Adipocyte (in vitro differentiated cells): ENCODE results near the gene ENHO.
A peak's percentile ranks its signal among the peaks of the same experiment; 100 is the strongest.

Experiments
- DNase-seq: peaks from one replicate; pipeline ENCODE4 v3.0.0-alpha.2; 2015; ENCODE audit warnings: low read depth
- H3K27me3 ChIP-seq: replicated peaks from 2 replicates; pipeline ENCODE4 v1.7.0; 2013; ENCODE audit warnings: mild to moderate bottlenecking, low read length, moderate library complexity; ENCODE audit not compliant: control insufficient read depth, insufficient read depth
- H3K36me3 ChIP-seq: 2 replicates; pipeline ENCODE4 v1.7.0; 2013; ENCODE audit warnings: low read length, mild to moderate bottlenecking, moderate library complexity; ENCODE audit not compliant: control insufficient read depth, insufficient read depth, severe bottlenecking
- H3K4me1 ChIP-seq: 2 replicates; pipeline ENCODE4 v1.7.0; 2013; ENCODE audit warnings: mild to moderate bottlenecking, low read length, moderate library complexity; ENCODE audit not compliant: control insufficient read depth, insufficient read depth
- H3K4me3 ChIP-seq: 2 replicates; pipeline ENCODE4 v1.7.0; 2013; ENCODE audit warnings: mild to moderate bottlenecking, low read length, moderate library complexity
- H3K9ac ChIP-seq: 2 replicates; pipeline ENCODE4 v1.7.0; 2013; ENCODE audit warnings: mild to moderate bottlenecking, low read length, moderate library complexity
- H3K9me3 ChIP-seq: 2 replicates; pipeline ENCODE4 v1.7.0; 2013; ENCODE audit warnings: mild to moderate bottlenecking, low read length, moderate library complexity; ENCODE audit not compliant: control insufficient read depth

The ENHO gene

DNA sequence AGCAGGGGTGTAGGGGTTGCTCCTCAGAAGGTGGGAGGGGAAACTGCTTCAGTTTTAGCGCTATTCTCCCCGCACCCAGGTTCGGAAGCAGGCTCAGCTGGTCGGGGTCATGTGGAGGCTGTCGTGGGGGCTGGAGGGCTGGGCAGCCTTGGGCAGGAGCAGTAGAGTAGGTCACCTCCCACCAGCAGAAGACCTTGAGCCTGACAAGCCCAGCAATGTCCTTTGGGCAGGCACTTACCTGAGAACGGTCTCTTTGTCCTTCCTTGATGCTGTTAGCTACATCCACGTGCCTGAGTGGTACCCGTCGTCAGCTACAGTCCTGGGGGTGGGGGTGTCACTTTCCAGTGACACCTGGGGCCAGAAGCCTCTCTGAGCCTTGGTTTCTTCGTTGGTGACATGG, 20.3 kb downstream of the ENHO start:
- no peak overlapping the region for H3K4me3 ChIP-seq
- peaks cover 15% of the 10 kb centered on the region for H3K4me1 ChIP-seq
- peaks cover 20% of the 10 kb centered on the region for H3K27me3 ChIP-seq
- DNase-seq, result no peak
- no peaks in the 10 kb centered on the region for H3K36me3 ChIP-seq
- no peak overlapping the region for H3K9ac ChIP-seq
- no peaks in the 10 kb centered on the region for H3K9me3 ChIP-seq

DNA sequence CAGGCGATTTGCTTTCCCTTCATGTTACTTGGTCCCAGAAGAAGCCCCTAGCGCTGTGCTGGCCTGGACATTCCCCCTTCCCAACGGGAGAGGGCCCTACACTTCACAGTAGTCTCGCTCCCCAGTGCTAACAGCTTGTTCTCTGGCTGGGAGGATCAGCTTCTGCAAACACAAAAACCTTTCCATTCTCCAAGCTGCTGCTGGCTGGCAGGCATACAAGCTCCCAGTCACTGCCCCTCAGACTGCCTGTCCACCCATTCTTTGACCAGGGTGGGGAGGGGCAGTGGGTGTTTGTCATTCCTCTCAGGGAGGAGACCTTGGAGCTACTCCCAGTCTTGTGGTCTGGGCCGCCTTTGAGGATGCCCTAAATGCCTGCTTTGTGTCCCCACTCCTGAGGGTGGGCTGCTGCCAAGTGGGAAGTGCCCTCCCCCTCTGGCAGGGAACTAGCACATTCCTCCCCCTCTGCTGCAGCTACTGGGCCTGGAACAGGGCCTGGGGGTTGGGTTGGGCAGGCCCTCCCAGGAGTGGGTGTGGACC, 20.8 kb downstream of the ENHO start:
- Histone ChIP-seq H3K9me3 (no peaks in the 10 kb centered on the region), H3K27me3 (peaks cover 20% of the 10 kb centered on the region), H3K4me3 (no peak overlapping the region), H3K9ac (no peak overlapping the region), H3K4me1 (peaks cover 15% of the 10 kb centered on the region), H3K36me3 (no peaks in the 10 kb centered on the region)
- peak; percentile 70 for DNase-seq

DNA sequence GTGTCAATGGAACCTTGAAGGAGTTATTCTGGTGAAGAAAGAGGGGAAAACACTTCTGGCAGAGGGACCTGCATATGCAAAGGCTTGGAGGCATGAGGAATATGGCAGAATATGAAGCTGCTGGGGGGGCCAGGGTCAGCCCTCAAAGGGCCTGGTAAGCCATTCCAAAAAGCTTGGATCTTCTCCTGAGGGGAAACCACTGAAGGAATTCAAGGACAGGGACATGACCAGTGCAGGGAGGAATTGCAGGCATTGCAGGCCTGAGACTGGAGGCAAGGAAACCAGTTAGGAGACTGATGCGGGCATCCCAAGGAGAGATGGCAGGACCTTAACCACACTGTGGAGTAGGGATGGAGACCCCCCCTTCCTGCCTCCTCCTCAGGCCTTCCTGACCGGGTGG, 21.4 kb downstream of the ENHO start:
- DNase-seq, result no peak
- Histone ChIP-seq H3K27me3 (peaks cover 20% of the 10 kb centered on the region), H3K9me3 (no peaks in the 10 kb centered on the region), H3K4me1 (peaks cover 15% of the 10 kb centered on the region), H3K9ac (no peak overlapping the region), H3K36me3 (no peaks in the 10 kb centered on the region), H3K4me3 (no peak overlapping the region)

DNA sequence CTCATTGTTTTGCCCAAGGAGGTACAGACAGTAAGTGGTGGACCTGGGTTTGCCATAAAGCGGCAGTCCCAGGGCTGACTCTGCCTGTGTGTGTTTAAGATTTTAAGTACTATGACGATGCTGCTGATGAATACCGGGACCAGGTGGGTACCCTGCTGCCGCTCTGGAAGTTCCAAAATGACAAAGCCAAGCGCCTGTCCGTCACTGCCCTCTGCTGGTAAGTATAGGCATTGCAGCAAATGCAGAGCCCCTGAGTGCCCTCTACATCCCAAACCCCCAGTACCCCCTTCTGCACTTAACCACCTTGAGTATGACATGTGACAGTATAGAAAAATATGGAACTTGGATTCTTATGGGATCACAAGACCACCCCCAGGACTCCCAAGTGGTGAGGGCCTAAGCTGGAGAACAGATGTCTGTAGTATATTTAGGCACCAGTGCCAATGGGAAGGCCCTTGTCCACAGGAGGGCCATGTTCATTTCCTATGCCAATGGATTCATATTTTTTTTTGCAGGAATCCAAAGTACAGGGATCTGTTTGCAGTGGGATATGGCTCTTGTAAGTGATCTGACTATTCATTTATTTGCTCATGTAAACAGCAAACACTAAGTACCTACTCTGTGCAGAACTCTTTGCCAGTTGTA, 22.0 kb downstream of the ENHO start:
- H3K4me1 ChIP-seq, result peaks cover 15% of the 10 kb centered on the region
- peaks cover 20% of the 10 kb centered on the region for H3K27me3 ChIP-seq
- no peak overlapping the region for H3K4me3 ChIP-seq
- no peaks in the 10 kb centered on the region for H3K36me3 ChIP-seq
- peak; percentile 78 for DNase-seq
- H3K9ac ChIP-seq, result no peak overlapping the region
- H3K9me3 ChIP-seq, result no peaks in the 10 kb centered on the region

DNA sequence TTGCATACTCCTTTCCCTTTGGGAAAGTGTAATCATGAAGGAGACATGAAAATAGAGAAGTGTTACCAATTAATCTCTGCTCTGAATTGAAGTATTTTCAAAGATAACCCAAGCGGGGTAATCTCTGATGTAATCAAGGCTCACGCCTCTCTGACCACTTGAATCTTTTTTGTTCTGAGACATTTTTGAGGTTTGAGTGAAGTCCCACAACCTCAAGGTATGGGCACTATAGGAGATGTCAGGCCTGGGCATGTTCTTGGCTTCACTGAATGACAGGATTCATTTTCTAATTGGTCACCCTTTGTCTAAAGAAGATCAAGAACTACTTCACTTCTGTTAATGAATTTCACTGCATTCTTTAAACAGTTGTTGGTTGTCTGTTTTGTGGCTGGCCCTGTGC, 23.7 kb downstream of the ENHO start:
- Histone ChIP-seq H3K36me3 (no peaks in the 10 kb centered on the region), H3K9me3 (no peaks in the 10 kb centered on the region), H3K4me3 (no peak overlapping the region), H3K27me3 (peaks cover 31% of the 10 kb centered on the region), H3K9ac (no peak overlapping the region), H3K4me1 (peaks cover 15% of the 10 kb centered on the region)
- DNase-seq, result no peak

DNA sequence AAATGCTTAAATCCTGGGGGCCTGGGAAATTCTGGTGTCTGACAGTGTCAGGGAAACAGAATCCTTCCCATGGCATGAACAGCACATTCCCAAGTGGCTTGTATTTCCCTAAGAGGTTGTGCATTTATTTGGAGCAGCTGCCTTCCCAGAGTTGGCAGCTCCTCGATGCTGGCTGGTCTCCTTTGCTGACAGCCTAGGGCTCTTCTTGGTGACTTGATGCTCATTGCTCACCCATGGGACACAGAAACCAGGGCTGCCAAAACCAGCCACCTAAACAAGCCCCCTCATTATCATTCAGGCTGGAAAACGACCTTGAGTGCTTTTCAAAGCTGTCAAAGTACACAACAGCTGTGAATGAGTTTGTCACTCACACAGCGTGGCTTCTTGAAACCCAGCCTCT, 24.2 kb downstream of the ENHO start:
- no peaks in the 10 kb centered on the region for H3K9me3 ChIP-seq
- H3K4me1 ChIP-seq, result peaks cover 15% of the 10 kb centered on the region
- H3K9ac ChIP-seq, result no peak overlapping the region
- H3K4me3 ChIP-seq, result no peak overlapping the region
- H3K36me3 ChIP-seq, result no peaks in the 10 kb centered on the region
- peaks cover 31% of the 10 kb centered on the region for H3K27me3 ChIP-seq
- DNase-seq, result no peak

DNA sequence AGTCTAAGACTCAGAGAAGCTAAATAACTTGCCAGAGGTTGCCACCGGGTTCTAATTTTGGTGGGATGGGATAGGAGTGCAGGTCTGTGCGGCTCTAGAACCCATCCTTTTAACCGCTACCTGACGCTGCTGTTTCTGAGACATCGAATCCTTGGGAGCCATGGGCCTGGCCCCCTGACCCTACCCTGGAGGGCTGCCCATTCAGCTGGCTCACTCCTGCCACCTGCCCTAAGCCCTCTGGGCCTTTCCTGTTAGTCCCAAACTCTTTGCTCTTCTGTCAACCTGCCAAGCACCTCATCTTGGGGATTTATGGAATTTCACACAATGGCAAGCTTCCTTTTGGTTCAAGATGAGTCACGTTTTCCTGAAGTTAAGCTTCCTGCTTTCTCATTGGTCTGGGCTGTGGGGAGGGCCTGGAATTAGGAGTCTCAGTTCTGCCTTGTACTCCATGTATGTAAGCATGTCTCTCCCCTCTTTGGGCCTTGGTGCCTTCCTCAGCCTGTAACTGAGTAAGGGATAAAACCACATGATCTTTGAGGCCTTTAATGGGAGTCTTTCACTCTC, 26.6 kb downstream of the ENHO start:
- no peak for DNase-seq
- no peaks in the 10 kb centered on the region for H3K9me3 ChIP-seq
- H3K9ac ChIP-seq, result no peak overlapping the region
- H3K36me3 ChIP-seq, result no peaks in the 10 kb centered on the region
- H3K4me1 ChIP-seq, result peaks cover 2% of the 10 kb centered on the region
- H3K27me3 ChIP-seq, result peaks cover 48% of the 10 kb centered on the region
- H3K4me3 ChIP-seq, result no peak overlapping the region

DNA sequence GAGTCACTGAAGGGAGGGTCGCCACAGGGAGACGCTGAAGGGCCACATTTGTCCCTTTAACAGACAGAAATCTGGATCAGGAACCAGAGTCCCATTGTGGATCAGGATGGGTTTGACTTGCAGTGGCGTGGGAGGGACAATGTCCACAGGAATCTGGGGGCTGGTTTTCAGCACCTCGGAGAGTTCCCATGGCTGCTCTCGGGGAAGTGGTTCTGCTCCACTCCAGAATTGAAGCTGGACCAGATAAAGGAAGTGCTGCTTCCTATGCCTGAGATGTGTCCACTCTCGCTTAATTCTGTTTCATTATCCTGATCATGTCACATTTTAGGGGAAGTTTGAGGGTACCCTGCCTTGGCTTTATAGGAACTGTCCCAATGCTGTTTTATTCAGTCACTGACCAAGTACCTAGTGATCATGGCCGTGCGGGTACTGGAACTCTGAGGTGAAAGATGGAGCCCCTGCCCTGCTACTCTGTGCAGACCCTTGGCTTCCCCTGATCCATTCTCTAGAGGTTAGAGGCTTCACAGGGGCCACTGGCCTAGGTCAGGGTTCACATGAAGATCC, 28.7 kb downstream of the ENHO start:
- Histone ChIP-seq H3K4me1 (no peaks in the 10 kb centered on the region), H3K27me3 (peaks cover 57% of the 10 kb centered on the region), H3K36me3 (no peaks in the 10 kb centered on the region), H3K4me3 (no peak overlapping the region), H3K9me3 (no peaks in the 10 kb centered on the region), H3K9ac (no peak overlapping the region)
- DNase-seq, result peak; percentile 64

DNA sequence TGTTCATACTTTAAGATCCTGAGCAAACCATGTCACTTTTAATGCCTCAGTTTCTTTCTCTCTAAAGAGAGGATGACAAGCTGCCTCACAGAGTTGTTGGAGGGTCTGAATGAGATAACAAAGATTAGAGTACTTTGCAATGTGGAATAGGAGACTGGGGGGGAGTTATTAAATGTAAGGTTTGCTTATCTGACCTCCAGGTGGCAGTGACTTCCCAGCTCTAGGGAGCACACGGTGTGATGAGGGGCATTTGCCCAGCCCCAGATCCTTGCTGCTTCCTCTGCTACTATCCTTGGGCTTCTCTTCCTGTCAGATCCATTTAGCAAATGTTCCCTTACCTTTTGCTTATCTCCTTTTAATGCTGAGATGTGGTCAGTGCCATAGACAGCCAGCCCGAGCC, 30.7 kb downstream of the ENHO start:
- no peak for DNase-seq
- Histone ChIP-seq H3K27me3 (peaks cover 62% of the 10 kb centered on the region), H3K4me3 (no peak overlapping the region), H3K9me3 (no peaks in the 10 kb centered on the region), H3K36me3 (no peaks in the 10 kb centered on the region), H3K4me1 (no peaks in the 10 kb centered on the region), H3K9ac (no peak overlapping the region)

DNA sequence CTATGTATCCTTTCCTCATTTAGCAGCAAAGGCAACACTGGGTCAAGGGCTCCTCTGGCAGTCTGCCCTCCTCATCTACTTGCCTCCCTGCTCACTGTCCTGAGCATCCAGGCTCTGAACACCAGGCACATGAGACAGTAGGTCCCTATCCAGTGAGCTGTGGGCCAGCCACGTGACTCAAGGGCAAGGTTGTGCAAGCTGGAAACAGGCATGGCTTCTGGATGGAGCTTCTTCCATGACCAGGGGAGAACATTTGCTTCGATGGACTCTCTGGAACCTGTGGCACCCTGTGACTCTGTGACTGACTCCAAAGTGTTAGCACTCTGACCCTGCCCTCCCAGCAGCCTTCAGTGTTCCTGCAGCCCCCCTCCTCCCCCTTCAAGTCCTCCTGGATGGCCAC, 31.2 kb downstream of the ENHO start:
- H3K9me3 ChIP-seq, result no peaks in the 10 kb centered on the region
- H3K27me3 ChIP-seq, result peaks cover 62% of the 10 kb centered on the region
- no peak overlapping the region for H3K9ac ChIP-seq
- H3K4me3 ChIP-seq, result no peak overlapping the region
- DNase-seq, result no peak
- H3K4me1 ChIP-seq, result no peaks in the 10 kb centered on the region
- H3K36me3 ChIP-seq, result no peaks in the 10 kb centered on the region

DNA sequence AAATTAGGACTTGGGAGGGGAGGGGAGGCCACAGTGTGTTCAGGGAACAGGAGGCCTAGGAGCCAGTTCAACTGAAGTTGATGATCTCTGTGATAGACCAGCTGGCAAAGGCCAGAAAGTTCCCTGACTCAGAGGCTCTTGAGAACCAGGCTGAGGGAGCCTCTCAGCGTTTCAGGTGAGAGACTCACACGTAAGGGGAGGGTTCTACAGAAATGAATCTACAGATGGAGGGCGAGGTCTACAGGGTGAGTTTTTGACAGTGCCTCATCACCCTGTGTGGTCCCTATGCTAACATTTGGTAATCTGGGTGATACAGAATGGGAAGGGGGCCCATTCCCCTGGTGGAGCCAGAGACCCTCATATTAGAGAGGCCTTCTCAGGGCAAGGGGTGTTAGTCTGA, 32.0 kb downstream of the ENHO start:
- no peak overlapping the region for H3K9ac ChIP-seq

More for the DNA sequence above, 32.0 kb downstream of the ENHO start:
- Histone ChIP-seq H3K9me3 (no peaks in the 10 kb centered on the region), H3K4me3 (no peak overlapping the region), H3K27me3 (peaks cover 62% of the 10 kb centered on the region), H3K36me3 (no peaks in the 10 kb centered on the region), H3K4me1 (no peaks in the 10 kb centered on the region)
- DNase-seq, result no peak
